ENCODE measurements around the gene MNX1. TPM values are rescaled to one million over a fixed set of nuclear protein-coding genes. Genes with fewer than 3 reads are reported as not detected.
A peak's percentile ranks its signal among the peaks of the same experiment; 100 is the strongest.

The MNX1 gene
- total RNA-seq, 1 experiment from 2014 or later: 1.8 TPM

DNA sequence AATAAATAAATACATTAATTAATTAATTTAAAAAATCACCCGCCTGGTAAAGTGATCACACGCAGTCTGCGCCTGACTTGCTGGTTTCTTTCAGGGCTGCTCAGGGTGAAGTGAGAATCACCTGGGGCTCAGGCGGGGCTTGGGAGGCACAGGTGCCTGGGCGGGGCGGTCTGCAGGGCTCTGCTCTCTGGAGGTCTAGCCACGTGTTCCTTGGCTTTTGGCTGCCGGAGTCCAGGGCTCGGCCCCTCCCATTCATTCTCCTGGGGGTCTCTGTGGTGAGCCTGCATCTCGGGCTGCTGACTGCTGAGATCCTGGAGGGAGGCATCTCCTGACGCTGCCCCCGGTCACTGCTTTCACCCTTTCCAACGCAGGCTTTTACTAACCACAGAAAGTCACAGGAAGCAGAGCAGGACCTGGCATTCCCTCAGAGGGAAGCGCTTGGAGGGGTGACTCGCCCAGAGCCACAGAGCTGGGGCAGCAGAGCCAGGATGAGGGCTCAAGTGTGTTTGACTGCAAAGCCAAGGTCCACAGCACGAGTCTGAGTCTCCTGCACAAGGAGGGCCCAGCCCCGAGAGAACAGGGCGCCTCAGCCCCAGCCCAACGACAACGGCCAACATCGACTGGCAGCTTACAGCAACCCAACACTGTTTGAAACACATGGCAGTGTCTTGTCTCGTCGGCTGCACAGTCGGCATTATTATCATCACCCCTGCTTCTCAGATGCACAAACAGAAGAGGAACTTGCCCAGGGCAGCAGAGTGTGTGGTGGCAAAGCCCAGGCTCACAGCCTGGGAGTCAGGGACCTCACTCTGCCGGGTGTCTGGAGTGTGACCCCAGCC, 22.4 kb upstream of the MNX1 start:
- peak; percentile 61 for DNase-seq (ENCODE audit: low read depth)

DNA sequence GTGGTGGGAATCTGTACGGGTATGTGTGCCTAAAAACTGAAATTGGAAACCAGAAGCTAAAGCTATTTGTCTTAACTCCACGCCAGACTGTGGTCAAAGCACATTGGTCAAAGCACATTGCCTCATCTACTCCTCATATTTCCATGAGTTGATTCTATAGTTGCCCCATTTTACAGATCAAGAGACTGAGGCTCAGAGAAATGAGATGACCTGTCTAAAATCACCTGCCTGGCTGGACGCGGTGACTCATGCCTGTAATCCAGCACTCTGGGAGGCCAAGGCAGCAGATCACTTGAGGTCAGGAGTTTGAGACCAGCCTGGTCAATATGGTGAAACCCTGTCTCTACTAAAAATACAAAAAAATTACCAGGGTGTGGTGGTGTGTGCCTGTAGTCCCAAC, 21.7 kb upstream of the MNX1 start:
- DNase-seq (ENCODE audit: low read depth): no peak

DNA sequence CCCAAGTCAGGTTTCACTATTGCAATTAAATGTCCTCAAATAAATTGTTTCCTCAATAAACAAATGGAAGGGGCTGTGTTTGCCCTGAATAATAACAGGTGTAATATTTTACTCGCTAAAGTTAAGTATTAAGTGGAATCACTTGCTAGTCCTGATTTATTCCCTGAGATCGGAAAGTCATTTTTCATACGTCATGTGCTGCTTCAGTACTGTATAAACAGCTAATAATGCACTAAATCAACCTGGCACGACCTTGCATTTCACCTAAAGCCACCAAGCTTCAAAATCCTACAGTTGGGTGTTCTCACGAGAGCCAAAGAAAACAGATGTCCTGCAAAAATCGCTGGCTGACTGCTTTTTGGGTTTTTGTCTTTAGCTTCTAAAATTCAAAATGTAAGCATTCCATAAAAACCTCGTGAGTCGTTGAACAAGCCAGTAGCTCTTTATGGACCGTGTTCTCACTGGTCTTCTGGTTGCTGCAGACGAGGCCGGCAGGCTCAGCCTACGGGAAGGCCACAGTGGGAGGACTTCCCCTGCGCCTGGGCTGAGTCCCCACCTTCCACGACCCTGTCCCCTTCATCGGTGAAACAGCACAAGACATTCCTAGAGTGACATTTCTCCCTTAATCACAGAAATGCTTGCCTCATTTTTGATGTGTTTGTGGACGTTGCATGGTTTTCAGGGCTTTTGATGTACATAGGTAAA, 17.9 kb upstream of the MNX1 start:
- DNase-seq (ENCODE audit: low read depth): no peak

DNA sequence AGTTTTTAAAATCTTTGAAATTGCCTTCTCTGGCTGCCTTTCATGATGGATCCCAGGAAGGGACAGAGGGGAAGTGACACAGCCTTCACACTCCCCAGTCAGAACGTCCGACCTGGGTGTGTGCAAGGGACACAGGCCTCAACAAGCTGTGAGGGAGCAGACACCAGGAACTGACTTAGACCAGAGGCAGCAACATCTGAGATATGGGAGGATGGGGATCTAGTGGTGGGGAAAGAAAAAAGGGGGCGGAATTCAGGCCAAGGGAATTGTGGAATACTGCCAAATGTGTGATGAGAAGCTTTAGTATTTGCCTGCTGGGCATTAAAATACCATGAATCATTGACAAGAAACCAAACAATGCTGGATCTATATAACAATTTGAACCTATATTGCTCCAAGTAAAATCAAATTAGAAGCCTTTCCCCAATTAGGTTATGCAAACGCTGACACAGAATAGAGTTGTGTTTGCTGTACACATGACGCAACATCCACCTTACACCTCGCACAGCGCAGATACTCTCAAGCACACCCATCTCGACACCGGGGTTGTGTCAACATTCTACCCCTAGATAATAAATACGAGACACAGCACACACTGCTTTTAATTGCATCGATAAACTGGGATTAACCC, 17.2 kb upstream of the MNX1 start:
- peak; percentile 86 for DNase-seq (ENCODE audit: low read depth)

DNA sequence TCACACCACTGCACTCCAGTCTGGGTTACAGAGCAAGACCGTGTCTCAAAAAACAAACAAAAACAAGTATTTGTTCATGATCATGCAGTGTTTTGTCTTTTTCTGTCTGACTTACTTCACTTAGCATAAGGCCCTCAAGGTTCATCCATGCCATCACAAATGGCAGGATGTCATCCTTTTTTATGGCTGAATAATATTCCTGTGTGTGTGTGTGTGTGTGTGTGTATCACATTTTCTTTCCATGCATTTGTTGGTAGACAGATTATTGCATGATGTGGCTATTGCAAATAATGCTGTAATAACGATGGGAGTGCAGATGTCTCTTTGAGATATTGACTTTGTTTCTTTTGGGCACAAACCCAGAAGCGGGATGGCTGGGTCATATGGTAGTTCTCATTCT, 14.3 kb upstream of the MNX1 start:
- DNase-seq (ENCODE audit: low read depth): no peak

DNA sequence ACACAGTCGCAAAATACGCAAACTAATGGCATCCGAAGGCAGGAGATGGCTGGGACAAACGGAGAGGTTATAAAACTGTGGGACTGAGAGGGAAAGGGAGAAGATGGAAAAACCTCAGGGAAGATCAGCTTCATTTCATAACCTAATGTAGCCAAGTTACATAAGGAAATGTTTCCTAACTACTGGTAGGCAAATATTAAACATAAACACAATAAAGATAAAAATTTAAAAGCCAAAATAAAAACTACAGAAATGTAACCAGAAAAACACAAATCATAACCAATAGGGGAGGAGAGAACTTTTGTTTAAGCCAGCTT, 13.1 kb upstream of the MNX1 start:
- no peak for DNase-seq (ENCODE audit: low read depth)

DNA sequence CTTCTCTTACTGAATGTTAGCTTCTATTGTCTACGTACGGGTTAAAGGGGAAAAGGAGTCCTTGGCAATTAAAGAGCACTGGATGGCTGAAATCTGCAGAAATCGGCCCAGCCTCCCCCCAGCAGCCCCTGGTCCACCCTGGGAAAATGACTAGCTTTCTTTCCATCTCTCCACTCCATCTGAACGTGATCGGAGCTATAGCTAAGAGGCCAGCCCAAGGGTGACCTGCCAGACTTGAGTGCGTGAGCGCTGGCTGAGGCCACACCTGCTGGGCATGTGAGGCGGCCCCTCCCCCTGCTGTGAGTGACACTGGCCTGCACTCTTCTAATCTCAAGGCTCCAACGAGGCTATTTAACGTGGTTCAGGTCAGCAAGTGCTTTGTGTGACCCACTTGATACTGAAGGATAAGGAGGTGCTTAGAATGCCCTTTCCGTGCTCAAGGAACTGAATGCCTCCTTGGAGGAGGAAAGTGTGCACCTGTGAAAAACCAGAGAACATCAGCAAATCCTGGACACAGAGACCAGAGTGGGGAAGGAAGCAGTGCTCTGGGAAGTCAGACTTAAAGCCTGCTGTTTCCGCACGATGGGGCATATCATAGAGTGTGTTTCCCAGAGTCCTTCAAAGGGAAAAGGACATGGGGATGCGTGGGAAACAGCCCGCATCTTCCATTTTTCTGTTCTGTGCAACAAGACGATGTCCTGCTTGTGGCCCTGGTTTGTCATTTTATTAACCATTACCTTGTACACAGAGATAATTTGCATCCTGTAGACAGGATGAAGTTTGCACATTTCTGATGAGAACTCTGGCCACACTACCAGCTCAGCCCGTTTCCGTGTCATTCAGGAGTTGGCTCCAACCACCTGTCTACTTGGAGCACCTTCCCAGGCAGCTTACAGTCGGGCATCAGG, 12.5 kb upstream of the MNX1 start:
- DNase-seq (ENCODE audit: low read depth): no peak

DNA sequence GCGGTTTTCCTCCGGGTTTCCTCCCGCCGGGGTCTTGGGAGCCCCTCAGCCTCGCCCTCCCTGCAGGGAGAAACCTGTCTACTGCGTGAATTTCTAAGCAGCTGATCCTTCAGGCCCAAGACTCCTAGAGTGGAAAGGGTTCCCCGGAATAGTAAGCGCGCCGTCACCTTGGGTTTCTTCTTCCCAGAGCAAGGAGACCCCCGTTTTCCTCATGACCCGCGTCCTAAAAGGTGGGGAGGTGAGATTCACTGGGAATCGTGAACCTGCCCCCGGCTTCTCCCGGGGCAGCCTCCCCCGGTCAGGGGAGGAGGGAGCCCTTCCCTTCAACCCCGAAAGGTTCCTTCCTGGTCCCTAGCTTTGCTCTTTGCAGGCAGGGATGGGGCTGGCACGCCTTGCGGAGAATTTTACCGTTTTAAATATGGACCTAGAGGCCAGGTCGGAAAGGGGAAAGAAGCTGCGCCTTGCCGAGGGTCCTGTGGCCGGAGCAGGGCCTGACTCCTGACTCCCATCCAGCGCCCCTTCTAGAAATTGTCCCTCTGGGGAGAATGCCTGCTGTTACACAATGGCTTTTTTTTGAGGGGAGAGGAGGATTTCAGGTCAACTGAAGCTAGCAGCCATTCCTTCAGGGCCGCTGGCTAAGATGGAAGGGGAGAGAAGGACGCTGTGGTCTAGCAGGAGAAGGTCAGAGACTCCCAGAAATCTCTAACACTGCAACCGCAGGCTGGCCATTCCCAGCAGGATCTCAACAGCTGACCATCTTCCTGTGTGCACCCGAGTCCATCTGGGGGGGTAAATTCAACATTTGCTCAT, 11.6 kb upstream of the MNX1 start:
- DNase-seq (ENCODE audit: low read depth): no peak

DNA sequence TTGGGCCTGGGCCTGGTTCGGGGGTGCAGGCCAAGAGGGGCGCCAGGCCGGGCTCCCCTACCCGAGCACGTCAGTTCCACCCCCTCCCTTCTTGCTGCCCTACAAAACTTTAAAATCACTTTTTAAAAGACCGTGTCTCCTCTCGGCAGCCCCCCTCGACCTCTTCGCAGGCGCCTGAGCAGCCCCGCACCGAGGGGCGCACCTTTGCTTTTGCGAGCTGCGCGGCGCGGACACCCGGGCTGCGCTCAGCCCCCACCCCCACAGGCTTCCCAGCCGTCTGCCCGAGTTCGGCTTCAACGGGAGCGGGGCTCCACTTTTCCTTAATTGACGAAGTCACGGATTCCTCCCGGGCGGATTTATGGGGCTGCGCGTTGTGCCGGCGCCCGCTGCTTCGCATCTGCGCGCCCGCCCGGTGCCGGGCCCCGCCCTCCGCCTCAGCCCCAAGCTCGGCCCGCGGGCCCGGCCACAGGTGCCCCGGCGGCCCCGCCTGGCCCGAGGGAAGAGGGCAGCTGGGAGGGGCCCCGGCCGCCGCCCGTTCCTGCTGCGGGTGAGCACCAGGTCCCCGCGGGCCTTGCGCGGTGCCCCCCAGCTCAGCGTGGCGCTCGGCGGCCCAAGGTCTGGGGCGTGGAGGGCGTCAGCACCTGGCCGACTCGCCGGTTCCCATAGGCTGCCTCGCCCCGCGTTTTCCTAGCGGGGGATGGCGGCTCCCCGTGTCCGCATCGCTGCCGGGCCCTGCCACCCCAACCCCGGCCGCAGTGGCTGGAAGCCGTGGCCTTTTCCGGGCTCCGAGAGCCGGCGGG, 10.8 kb upstream of the MNX1 start:
- DNase-seq (ENCODE audit: low read depth): no peak

DNA sequence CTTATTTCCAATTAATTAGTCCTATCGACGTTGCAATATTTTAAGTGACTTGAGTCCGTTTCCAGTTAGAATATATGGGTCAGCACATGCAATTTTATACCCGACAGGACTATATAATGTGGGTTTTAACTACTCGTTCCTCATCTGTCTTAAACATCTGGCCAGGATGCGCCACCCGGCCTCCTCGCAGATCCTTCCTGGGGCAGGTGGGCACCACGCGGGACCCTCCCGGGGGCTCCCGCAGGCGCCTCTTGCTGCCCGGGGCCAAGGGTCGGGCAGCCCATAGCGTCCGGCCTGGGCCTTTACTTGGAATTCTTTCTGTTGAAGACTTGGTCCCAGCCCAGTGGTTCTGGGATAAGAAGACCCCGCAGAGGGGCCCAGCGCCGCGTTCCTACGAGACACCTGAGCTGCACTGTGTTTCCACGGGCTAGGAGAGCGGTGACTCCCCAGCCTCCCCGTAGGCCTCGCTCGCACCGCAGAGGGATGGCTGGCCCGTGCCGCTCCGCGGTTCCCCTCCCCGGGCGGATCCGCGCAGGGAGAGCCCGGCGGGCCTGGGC, 10.1 kb upstream of the MNX1 start:
- no peak for DNase-seq (ENCODE audit: low read depth)

DNA sequence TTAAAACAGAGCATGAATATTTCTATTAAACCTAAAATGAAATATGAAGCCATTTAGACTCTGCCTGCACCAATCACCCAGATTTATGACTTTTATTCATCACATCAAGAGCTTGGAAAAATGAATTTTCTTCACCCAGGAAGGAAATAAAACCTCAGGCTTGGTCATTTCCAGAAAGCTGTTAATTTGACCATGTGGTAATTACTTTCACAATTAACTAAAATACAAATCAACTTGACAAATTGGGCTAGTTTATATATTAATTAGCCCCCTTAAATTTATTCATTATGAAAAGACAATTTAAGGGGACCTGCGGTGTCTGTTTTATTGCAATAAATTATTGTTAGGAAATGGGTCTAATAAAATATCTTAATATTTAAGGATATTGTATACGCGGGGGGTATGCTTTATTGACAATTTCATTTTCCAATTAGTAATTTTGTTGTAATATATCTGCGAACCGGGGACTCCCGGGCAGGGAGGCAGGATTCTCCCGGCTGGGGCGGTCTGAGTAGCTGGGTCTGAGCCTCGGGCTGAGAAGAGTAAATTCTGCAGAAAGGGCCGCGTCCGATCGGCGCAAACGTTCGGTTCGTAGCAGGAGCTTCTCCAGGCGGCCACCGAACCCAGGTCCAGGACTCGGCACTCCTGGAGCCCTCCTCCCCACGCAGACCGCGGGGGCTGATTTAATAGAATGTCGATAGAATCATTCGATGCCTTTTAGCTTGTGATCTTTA, 9.4 kb upstream of the MNX1 start:
- no peak for DNase-seq (ENCODE audit: low read depth)

DNA sequence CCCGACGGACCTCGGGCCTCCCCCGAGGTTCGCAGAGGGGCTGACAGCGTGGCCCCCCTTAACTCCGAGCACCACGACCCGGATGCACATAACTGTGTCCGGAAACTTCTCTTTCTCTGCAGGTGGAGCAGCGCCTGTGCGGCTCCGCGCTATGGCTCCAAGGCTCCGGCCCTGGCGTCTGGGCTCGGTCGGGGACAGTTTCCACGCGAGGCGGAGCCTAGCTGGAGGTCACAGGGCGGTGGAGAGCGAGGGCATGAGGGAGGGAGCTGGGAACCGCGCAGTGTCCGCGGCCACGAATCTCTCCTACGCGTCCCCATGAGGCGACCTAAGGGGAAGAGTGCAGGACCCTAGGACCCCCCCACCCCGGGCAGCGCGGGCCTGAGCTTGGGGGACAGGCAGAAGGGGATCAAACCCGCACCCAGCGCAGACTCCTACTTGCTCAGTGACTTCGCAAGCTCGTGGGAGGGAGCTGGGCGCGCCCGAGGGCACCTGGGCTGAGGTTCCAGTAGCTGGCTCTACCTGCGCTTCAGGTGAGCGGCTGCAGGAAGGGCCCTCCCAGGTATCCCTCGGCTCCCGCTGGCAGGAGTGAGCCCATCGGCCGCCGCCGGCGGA, 8.6 kb upstream of the MNX1 start:
- DNase-seq (ENCODE audit: low read depth): no peak

DNA sequence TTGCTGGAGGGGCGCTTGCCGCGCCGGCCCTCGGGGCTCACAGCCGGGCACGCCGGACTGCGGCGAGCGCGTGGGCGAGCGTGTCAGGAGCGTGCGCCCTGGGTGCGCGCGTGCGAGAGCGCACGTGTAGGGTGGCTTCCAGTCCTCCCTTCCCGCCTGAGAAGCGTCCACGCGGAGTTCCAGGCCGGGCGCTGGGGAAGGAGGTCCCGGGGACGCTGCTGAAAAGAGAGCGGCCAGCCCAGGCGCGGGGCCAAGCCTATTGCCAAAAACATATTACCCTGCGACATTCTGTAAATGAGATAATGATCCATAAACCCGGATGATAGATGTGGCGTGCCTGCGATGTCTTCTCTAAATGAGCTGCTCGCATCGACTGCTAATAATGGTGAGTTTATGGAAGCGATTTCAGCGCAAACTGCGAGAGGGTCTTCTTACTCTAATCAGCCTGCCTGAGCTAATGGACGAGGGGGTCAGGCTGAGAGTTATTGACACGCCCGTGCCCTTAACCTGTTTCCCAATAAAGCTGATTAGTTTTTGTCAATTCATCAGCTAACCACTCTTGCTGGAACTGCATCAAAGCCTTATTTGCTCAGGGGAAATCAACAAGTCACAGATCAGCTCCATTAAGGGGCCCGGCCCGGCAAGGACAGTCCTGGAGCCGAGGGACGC, 8.0 kb upstream of the MNX1 start:
- no peak for DNase-seq (ENCODE audit: low read depth)

DNA sequence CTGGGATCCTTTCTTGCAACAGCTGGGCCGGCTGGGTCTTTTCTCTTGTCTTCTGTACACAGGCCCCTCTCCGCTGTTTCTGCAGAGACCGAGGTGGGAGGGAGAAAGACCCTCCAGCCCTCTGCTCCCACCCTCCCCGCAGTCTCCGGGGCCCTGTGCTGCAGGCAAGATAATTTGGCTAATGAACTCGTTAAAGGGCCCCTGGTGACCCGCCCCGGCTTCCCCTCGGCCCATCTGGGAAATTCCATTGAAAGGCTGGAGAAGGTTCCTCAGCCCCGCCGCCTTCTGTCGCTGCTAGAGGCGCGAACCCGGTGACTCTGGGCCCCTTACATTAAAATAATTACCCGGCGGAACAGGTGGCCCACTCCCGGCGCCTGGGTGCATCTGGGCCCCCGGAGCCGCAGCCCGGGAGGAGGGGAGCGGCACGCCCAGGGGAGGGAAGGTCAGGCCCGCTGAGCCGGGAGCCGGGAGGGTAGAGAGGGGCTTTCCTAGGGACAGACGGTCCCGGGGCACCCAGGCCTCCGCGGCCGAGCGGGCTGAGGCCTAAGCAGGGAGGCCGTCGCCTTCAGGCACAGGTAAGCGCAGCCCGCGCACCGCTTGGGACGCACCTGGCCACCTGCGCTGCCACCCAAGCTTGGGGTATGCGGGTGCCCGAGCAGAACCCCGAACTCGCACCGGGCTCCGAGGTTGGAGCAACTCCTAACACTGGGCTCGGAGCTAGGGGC, 7.3 kb upstream of the MNX1 start:
- DNase-seq (ENCODE audit: low read depth): no peak

DNA sequence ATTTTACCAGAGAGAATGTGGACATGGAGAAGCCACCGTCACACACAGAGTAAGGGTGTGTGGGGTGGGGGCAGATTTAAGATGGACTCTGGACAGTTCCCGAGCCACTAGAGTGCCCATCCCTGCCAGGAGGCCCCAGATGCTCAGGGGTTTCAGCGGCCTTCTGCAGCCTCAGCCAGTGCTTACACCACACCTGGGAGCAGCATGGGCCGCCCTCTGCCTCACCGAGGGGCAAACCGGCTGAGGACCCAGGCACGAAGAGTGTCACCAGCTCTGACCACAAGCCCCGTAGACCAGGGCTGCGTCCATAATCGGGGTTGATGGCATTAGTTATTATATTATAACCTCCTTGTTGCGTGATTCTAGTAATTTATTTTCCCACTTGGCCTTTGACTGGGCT, 6.7 kb upstream of the MNX1 start:
- DNase-seq (ENCODE audit: low read depth): no peak

DNA sequence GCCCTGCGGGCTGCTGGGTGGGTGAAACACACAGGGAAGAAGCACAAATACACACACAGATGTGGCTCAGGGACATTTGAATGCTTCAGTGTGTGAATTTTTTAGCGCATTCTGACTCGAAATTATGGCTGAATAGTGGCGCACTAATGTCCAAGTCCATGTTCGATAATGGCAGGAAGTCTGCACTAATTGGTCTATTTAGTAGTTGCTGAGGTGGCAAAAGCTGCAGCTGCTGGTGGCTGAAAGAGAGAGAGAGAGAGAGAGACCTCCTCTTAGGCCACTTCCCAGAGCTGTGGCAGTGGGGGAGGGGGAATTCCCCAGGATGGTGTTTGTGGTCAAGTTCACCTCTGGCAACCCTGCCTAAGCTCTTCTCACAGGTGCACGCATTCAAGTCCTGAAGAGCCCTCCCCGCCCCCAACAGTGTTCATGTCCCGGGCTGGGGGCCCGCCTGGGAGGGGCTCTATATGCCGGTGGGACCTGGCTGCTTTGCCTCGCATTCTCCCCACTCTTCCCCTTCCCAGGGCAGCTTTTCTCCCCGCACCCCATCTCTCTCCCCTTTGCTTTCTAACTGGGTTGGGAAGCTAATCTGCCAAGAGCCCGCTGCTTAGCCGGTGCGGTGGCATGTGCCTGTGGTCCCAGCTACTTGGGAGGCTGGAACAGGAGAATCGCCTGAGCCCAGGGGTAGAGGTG, 6.0 kb upstream of the MNX1 start:
- no peak for DNase-seq (ENCODE audit: low read depth)

DNA sequence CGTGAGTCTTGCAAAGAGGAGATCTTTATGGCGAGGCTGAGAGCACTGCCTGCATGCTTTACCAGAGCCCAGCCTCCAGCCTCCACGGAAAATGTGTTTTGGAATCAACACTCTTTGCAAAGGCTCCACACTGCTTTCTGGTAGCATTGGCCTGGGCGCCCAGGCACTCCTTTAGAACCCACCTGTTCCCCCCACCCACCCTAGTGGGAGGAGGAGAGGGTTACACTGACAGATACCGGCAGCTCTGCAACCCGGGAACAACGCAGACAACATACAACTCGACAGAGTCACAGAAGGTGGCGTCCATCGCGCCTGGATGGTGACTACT, 5.5 kb upstream of the MNX1 start:
- no peak for DNase-seq (ENCODE audit: low read depth)
